GM18858 (cell line): ENCODE measurements around the gene CD83.
"Not testable (repeated sequence)": the region's sequence is repeated elsewhere in the genome, so short reads cannot be mapped to it uniquely, and the experiment has no call there.

Experiments used
- ATAC-seq: cut with Tn5 transposase; IDR thresholded peaks from one replicate; pipeline ENCODE4 v1.9.1; 2021; ENCODE audit not compliant: unreplicated experiment

Gene CD83

GRCh38 chr6:14147891-14148290 is 30.3 kb downstream of the CD83 start:
- ATAC-seq, result no peak

- no peak for ATAC-seq
Observed at GRCh38 chr6:14148471-14148870, 30.9 kb downstream of the CD83 start.

- no peak for ATAC-seq
Observed at GRCh38 chr6:14149053-14149738, 31.6 kb downstream of the CD83 start.

GRCh38 chr6:14149739-14150130 is 32.2 kb downstream of the CD83 start:
- ATAC-seq, result no peak

GRCh38 chr6:14151300-14151699 is 33.7 kb downstream of the CD83 start:
- ATAC-seq, result not testable (repeated sequence)

DNA sequence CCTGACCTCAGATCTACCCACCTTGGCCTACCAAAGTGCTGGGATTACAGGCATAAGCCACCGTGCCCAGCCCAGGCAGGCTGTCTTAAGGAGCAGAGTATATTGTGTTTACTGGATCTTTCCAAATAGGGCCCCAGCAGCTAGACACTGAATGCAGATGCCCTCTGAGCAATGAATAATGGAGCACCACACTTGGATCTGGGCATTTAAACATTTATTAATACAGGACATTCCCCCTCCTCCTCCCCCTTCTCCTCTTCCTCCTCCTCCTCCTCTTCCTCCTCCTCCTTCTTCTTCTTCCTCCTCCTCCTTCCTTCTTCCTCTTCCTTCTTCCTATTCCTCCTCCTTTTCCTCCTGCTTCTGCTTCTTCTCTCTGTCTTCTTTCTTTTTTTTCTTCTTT is 34.2 kb downstream of the CD83 start:
- no peak for ATAC-seq

- no peak for ATAC-seq
Observed at GRCh38 chr6:14153228-14153627, 35.7 kb downstream of the CD83 start.

- ATAC-seq, result no peak
Observed at GRCh38 chr6:14159090-14159489, 41.5 kb downstream of the CD83 start.

DNA sequence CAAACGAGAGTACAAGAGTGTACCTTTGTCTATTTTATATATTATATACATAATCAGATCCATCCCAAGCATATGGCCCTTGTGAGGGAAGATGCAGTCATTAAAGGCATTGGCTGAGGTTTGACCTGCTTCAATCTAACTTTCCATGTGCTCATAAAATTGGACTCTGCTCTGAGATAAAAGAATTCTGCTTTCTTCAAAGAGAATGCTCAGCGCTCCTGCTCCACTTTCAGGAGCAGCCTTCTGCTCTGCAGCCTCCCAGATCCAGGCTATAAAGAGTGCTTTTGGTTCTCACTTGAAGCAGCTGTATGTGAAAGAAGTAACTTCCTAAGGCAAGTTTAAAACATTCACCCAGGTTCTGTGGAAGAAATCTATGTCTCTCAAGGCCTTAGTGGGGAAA is 45.3 kb downstream of the CD83 start:
- no peak for ATAC-seq

DNA sequence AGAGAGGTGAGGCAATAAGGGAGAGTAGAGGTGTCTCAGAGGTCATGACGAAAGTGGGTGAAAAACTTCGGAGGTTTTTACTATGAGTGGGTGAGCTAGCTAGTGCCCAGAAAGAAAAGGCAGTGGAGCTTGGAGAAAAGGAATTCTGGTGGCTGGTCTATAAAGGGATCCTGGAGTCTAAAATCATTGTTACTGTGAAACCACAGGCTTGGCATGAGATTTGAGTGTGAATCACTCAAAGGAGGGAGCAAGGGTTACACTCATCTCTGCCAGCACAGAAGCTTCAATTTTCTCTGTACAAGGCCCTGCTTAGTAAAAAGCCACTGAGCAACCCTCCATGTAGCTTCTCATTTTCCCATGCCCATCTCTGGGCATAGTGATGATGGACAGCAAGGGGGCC is 47.5 kb downstream of the CD83 start:
- no peak for ATAC-seq

DNA sequence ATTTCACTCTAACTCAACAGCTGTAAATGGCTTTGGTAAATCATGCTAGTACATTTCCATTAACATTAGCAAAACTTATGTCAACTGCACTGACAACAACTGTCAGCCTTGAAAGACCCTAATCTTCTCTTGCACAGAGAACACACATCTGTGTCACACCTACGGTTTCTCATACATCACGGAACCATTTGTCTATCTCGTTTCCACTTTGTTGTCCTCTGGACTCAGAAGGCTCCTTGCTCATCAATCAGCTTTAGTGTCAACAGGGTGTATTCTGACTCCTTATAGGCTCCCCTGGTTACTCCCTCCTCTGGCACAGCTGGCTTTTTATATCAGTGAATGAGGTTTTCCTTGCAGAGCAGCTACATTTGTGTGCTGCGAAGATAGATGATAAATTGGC is 49.3 kb downstream of the CD83 start:
- ATAC-seq, result no peak

- no peak for ATAC-seq
Observed at GRCh38 chr6:14170128-14170527, 52.6 kb downstream of the CD83 start.

DNA sequence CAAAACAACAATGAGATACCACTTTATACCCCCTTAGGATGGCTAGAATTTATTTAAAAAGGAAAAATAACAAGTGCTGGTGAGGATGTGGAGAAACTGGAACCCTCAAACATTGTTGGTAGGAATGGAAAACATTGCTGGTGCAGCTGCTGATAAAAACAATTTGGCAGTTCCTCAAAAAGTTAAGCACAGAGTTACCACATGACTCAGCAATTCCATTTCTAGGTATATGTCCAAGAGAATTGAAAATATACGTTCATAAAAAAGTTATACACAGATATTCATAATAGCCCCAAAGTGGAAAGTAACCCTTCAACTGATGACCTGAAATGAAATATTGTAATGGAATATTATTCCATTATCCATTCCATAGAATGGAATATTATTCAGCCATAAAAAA is 55.0 kb downstream of the CD83 start:
- no peak for ATAC-seq

- ATAC-seq, result no peak
Observed at GRCh38 chr6:14174226-14174625, 56.7 kb downstream of the CD83 start.

DNA sequence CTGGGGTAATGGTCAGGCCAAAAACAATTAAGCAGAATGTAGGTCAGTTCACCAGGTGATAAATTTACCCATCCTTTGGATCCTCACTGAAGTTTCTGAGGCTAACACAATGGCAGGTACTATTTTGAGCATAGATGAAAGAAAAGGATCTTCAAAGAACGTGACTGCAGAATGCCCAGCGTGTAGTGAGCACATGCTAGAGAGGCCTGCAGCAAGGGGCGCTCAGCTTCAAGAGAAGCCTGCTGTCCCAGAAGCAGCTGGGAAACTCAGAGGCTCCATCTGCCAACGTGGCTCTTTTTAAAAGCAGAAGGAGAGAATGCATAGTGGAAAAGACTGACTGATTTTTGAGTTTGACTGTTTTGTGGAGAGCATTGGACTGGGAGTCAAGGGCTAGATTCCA is 57.4 kb downstream of the CD83 start:
- no peak for ATAC-seq

DNA sequence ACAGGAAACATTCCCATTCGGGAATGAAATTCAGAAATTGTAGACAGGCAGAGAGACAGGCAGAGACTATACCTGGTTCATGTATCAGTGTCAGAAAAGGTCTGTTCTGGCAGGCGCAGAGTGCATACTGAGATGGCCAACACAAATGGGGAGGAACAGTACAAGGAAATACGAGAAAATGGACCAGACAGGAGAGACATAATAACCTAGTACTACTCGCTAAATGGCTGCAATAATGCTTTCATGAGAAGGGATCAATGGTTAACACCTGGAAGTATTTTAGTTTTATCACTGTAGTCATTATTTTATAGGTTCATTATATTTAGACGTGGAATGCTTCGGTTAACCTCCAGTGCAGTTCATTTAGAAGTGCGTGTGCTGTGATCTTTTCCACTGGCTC is 58.9 kb downstream of the CD83 start:
- no peak for ATAC-seq

- no peak for ATAC-seq
Observed at GRCh38 chr6:14177413-14178082, 60.0 kb downstream of the CD83 start.

DNA sequence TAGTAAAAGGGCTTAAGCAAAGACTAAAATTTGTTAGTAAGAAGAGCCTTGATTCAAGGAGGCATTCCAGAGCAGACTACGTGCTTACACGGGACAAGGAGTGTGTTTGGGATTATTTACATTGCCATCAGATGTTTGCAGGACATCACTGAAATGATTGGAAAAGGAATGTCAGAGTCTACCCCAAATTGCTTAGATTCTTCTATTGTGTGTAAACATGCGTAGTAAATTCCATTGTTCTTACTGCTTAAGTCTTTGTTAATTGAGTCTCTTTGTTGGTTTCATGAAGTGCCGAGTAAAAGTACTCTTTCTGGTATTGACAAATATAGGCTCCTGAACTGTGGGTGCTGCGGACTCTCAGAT is 60.5 kb downstream of the CD83 start:
- ATAC-seq, result no peak

DNA sequence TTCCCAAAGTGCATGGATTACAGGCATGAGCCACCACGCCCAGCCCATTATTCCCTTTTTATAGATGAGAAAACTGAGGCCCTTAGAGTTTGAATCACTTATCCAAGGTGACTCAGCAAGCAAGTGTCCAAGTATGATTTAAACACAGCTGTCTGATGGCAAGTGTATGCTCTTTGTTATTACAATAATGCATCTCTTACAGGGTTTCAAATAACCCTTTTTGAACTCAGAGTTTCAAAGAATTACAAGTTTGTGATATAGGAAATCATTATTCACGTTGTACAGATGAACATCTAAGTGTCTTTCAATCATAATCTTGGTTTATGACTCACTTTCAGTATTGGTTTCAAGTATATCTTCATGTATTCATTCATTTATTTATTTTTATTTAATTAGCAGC is 63.0 kb downstream of the CD83 start:
- no peak for ATAC-seq

- ATAC-seq, result no peak
Observed at GRCh38 chr6:14182916-14183315, 65.3 kb downstream of the CD83 start.
